NB4 (cell line): ENCODE results near the gene AHRR.
A peak's percentile ranks its signal among the peaks of the same experiment; 100 is the strongest.
"Not testable (repeated sequence)": the region's sequence is repeated elsewhere in the genome, so short reads cannot be mapped to it uniquely, and the experiment has no call there.

Experiments
- DNase-seq: peaks from one replicate; pipeline ENCODE4 v3.0.0; 2010; ENCODE audit warnings: low read depth
- H3K4me3 ChIP-seq: one replicate; pipeline ENCODE4 v1.5.1; 2011; ENCODE audit warnings: mild to moderate bottlenecking, low read depth, low read length, moderate library complexity
- CTCF ChIP-seq: IDR thresholded peaks from one replicate; pipeline ENCODE4 v1.5.1; 2012; ENCODE audit warnings: low read depth, low read length
- MAX ChIP-seq: IDR thresholded peaks from 2 replicates; pipeline ENCODE4 v1.6.1; 2011; ENCODE audit warnings: low read depth, low read length
- MYC ChIP-seq: IDR thresholded peaks from 2 replicates; pipeline ENCODE4 v1.6.1; 2011; ENCODE audit warnings: low read depth, low read length
- POLR2A ChIP-seq: IDR thresholded peaks from 2 replicates; pipeline ENCODE4 v1.6.1; 2011; ENCODE audit warnings: mild to moderate bottlenecking; ENCODE audit not compliant: insufficient read length; ENCODE audit errors: extremely low read depth

AHRR gene

GRCh38 chr5:482506-482905 lies 161.0 kb downstream of the AHRR start:
- TF ChIP-seq POLR2A: no peak
- TF ChIP-seq MYC: no peak
- DNase-seq: no peak
- no peak overlapping the region for H3K4me3 ChIP-seq

GRCh38 chr5:483011-483410 lies 161.5 kb downstream of the AHRR start:
- TF ChIP-seq CTCF (no peak), MAX (no peak), MYC (no peak)
- no peak overlapping the region for H3K4me3 ChIP-seq
- DNase-seq: no peak

- no peak overlapping the region for H3K4me3 ChIP-seq
- DNase-seq: peak; percentile 32
- TF ChIP-seq CTCF: no peak
Observed at GRCh38 chr5:483434-484140, 162.1 kb downstream of the AHRR start.

- H3K4me3 ChIP-seq: no peak overlapping the region
- TF ChIP-seq MAX (no peak), CTCF (no peak), POLR2A (no peak), MYC (no peak)
- DNase-seq: no peak
Observed at GRCh38 chr5:484556-484955, 163.0 kb downstream of the AHRR start.

- TF ChIP-seq POLR2A: no peak
- no peak for TF ChIP-seq MAX
- TF ChIP-seq MYC: no peak
- H3K4me3 ChIP-seq: no peak overlapping the region
- DNase-seq: peak; percentile 40
Observed at GRCh38 chr5:485113-485945, 163.8 kb downstream of the AHRR start.

- TF ChIP-seq MAX (peak; percentile 95), POLR2A (no peak), MYC (peak; percentile 81)
- H3K4me3 ChIP-seq: no peak overlapping the region
- DNase-seq: peak; percentile 88
Observed at GRCh38 chr5:485946-486491, 164.5 kb downstream of the AHRR start.

GRCh38 chr5:486597-486996 lies 165.1 kb downstream of the AHRR start:
- not testable (repeated sequence) for DNase-seq, H3K4me3 ChIP-seq
